HUES64 (cell line): ENCODE data around the gene KHNYN.
"Not testable (repeated sequence)": the region's sequence is repeated elsewhere in the genome, so short reads cannot be mapped to it uniquely, and the experiment has no call there.

Experiments
- H3K27ac ChIP-seq: 2 replicates; pipeline ENCODE4 v1.7.0; 2013; ENCODE audit warnings: low read depth, low read length, inconsistent platforms
- H3K27me3 ChIP-seq: 2 replicates; pipeline ENCODE4 v1.6.1; 2013; ENCODE audit warnings: mild to moderate bottlenecking, low read length; ENCODE audit not compliant: insufficient read depth
- H3K36me3 ChIP-seq: 2 replicates; pipeline ENCODE4 v1.6.1; 2013; ENCODE audit warnings: mild to moderate bottlenecking, low read length; ENCODE audit not compliant: insufficient read depth
- H3K4me1 ChIP-seq: 2 replicates; pipeline ENCODE4 v1.6.1; 2013; ENCODE audit warnings: mild to moderate bottlenecking, low read length, moderate library complexity; ENCODE audit not compliant: insufficient read depth
- H3K4me3 ChIP-seq: 2 replicates; pipeline ENCODE4 v1.5.1; 2013; ENCODE audit warnings: mild to moderate bottlenecking, low read length, moderate library complexity
- H3K9ac ChIP-seq: 2 replicates; pipeline ENCODE4 v1.6.1; 2013; ENCODE audit warnings: mild to moderate bottlenecking, low read depth, low read length
- H3K9me3 ChIP-seq: 2 replicates; pipeline ENCODE4 v1.6.1; 2013; ENCODE audit warnings: low read depth, low read length; ENCODE audit not compliant: insufficient read depth
- WGBS: fragments of 150-250, 120-280 bp; methylation state at CpG from one replicate; pipeline ENCODE4 v1.1.7; 2013; ENCODE audit warnings: missing lambda C conversion rate; 5-methylcytosine and 5-hydroxymethylcytosine counted together

The KHNYN gene

GRCh38 chr14:24441904-24442239, 12.1 kb downstream of the KHNYN start:
- H3K27ac ChIP-seq: peak overlapping the region; percentile 99; the same call in 1 of the 2 replicates
- peak overlapping the region; percentile 78 for H3K4me3 ChIP-seq
- peaks cover 41% of the 10 kb centered on the region for H3K36me3 ChIP-seq
- H3K9ac ChIP-seq: peak overlapping the region; percentile 90
- H3K4me1 ChIP-seq: peaks cover 6% of the 10 kb centered on the region
- WGBS: 2% methylated on average over 12 of the region's 12 CpGs
- no peaks in the 10 kb centered on the region for H3K9me3 ChIP-seq
- no peaks in the 10 kb centered on the region for H3K27me3 ChIP-seq

- Histone ChIP-seq H3K9me3 (no peaks in the 10 kb centered on the region), H3K9ac (peak within 1 kb of the TSS; percentile 90), H3K4me3 (peak within 1 kb of the TSS; percentile 78), H3K27ac (peak within 1 kb of the TSS; percentile 99), H3K36me3 (peaks cover 37% of the 10 kb centered on the region), H3K4me1 (peaks cover 6% of the 10 kb centered on the region), H3K27me3 (no peaks in the 10 kb centered on the region)
- WGBS: under 1% methylated on average over 50 of the region's 52 CpGs
Observed at GRCh38 chr14:24442240-24443052, 12.7 kb downstream of the KHNYN start, which contains the start of gene SDR39U1. Gene SDR39U1 (minus strand): TSS chr14:24442776. CDS start chr14:24442769, 7 bp downstream.

- peak overlapping the region; percentile 99 for H3K27ac ChIP-seq
- H3K4me1 ChIP-seq: peaks cover 6% of the 10 kb centered on the region
- 5% methylated on average over 5 of the region's 7 CpGs for WGBS
- peaks cover 30% of the 10 kb centered on the region for H3K36me3 ChIP-seq
- peak overlapping the region; percentile 78 for H3K4me3 ChIP-seq
- no peaks in the 10 kb centered on the region for H3K9me3 ChIP-seq
- H3K27me3 ChIP-seq: no peaks in the 10 kb centered on the region
- H3K9ac ChIP-seq: peak overlapping the region; percentile 82
Observed at GRCh38 chr14:24443053-24443665, 13.4 kb downstream of the KHNYN start.

GRCh38 chr14:24450828-24451227, 21.1 kb downstream of the KHNYN start:
- H3K27me3 ChIP-seq, H3K27ac ChIP-seq, H3K4me3 ChIP-seq, H3K36me3 ChIP-seq, H3K4me1 ChIP-seq, H3K9ac ChIP-seq: not testable (repeated sequence)
- H3K9me3 ChIP-seq: peaks cover 14% of the 10 kb centered on the region
- WGBS: no CpG with 5 or more reads among the region's 2 CpGs

- Histone ChIP-seq H3K4me3 (no peak overlapping the region), H3K9me3 (peaks cover 14% of the 10 kb centered on the region), H3K27me3 (no peaks in the 10 kb centered on the region), H3K9ac (no peak overlapping the region), H3K27ac (no peak overlapping the region), H3K36me3 (no peaks in the 10 kb centered on the region), H3K4me1 (no peaks in the 10 kb centered on the region)
Observed at GRCh38 chr14:24456980-24457379, 27.2 kb downstream of the KHNYN start.

- 89% methylated on average over 1 of the region's 1 CpG for WGBS
- Histone ChIP-seq H3K4me1 (no peaks in the 10 kb centered on the region), H3K36me3 (no peaks in the 10 kb centered on the region), H3K9ac (no peak overlapping the region), H3K27ac (no peak overlapping the region), H3K27me3 (no peaks in the 10 kb centered on the region), H3K9me3 (peaks cover 10% of the 10 kb centered on the region), H3K4me3 (no peak overlapping the region)
Observed at GRCh38 chr14:24458736-24459135, 29.0 kb downstream of the KHNYN start.

GRCh38 chr14:24459331-24459730, 29.6 kb downstream of the KHNYN start:
- Histone ChIP-seq H3K27me3 (no peaks in the 10 kb centered on the region), H3K36me3 (no peaks in the 10 kb centered on the region), H3K4me3 (no peak overlapping the region), H3K27ac (no peak overlapping the region), H3K9me3 (peaks cover 4% of the 10 kb centered on the region), H3K9ac (no peak overlapping the region), H3K4me1 (no peaks in the 10 kb centered on the region)
- WGBS: 93% methylated on average over 3 of the region's 3 CpGs

GRCh38 chr14:24461336-24461735, 31.6 kb downstream of the KHNYN start:
- no peak overlapping the region for H3K4me3 ChIP-seq
- H3K9me3 ChIP-seq: no peaks in the 10 kb centered on the region
- no peak overlapping the region for H3K27ac ChIP-seq
- no peaks in the 10 kb centered on the region for H3K27me3 ChIP-seq
- H3K36me3 ChIP-seq: no peaks in the 10 kb centered on the region
- no peak overlapping the region for H3K9ac ChIP-seq
- no peaks in the 10 kb centered on the region for H3K4me1 ChIP-seq

- 72% methylated on average over 4 of the region's 5 CpGs for WGBS
- H3K9me3 ChIP-seq: no peaks in the 10 kb centered on the region
- no peak overlapping the region for H3K9ac ChIP-seq
- no peak overlapping the region for H3K27ac ChIP-seq
- H3K36me3 ChIP-seq: no peaks in the 10 kb centered on the region
- H3K27me3 ChIP-seq: no peaks in the 10 kb centered on the region
- no peaks in the 10 kb centered on the region for H3K4me1 ChIP-seq
- H3K4me3 ChIP-seq: no peak overlapping the region
Observed at GRCh38 chr14:24463017-24463883, 33.5 kb downstream of the KHNYN start.

- Histone ChIP-seq H3K9ac (no peak overlapping the region), H3K9me3 (no peaks in the 10 kb centered on the region), H3K36me3 (no peaks in the 10 kb centered on the region), H3K27ac (no peak overlapping the region), H3K4me1 (no peaks in the 10 kb centered on the region), H3K4me3 (no peak overlapping the region), H3K27me3 (no peaks in the 10 kb centered on the region)
- 62% methylated on average over 3 of the region's 4 CpGs for WGBS
Observed at GRCh38 chr14:24463884-24464785, 34.4 kb downstream of the KHNYN start.
